Loucy (cell line): Measurements from ENCODE around the gene ENOX1.

Experiments used
- EZH2phosphoT487 ChIP-seq: fragments of 200-600 bp; IDR thresholded peaks from 2 replicates; pipeline ENCODE4 v1.6.1; 2018; ENCODE audit warnings: antibody characterized with exemption, mild to moderate bottlenecking, moderate library complexity, borderline replicate concordance
- TF ChIP-seq, protein P1 (sequence below): fragments of 200-600 bp; sonication (generic); conservative IDR thresholded peaks from 2 replicates; pipeline ENCODE4 v1.5.1; 2014; ENCODE audit warnings: mild to moderate bottlenecking, antibody characterized with exemption, low read length

DNA sequence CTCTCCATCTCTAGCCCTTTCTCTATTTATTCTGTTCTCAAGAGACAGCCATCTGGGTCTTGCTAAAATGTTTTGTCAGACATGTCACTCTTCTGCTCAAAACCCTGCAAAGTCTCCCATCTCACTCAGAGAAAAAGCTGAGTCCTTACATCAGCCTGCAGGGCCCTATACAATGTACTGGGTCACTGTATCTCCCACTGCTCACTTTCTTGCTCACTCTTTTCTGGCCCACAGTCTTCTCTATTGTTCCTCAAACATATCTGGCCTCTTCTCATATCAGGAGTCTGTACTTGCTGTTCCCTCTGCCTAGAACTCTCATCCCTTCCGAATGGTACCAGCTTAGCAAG lies 189.2 kb downstream of the ENOX1 start:
- TF ChIP-seq, protein P1, sequence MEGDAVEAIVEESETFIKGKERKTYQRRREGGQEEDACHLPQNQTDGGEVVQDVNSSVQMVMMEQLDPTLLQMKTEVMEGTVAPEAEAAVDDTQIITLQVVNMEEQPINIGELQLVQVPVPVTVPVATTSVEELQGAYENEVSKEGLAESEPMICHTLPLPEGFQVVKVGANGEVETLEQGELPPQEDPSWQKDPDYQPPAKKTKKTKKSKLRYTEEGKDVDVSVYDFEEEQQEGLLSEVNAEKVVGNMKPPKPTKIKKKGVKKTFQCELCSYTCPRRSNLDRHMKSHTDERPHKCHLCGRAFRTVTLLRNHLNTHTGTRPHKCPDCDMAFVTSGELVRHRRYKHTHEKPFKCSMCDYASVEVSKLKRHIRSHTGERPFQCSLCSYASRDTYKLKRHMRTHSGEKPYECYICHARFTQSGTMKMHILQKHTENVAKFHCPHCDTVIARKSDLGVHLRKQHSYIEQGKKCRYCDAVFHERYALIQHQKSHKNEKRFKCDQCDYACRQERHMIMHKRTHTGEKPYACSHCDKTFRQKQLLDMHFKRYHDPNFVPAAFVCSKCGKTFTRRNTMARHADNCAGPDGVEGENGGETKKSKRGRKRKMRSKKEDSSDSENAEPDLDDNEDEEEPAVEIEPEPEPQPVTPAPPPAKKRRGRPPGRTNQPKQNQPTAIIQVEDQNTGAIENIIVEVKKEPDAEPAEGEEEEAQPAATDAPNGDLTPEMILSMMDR = no peak
- TF ChIP-seq EZH2phosphoT487 = no peak
